ENCODE data around the gene RAB26.

- TF ChIP-seq CTCF (IDR thresholded peaks at IDR 0.05) (no peak), POLR2AphosphoS5 (IDR thresholded peaks at IDR 0.05) (peak; percentile 29 to 31), POLR2A (IDR thresholded peaks at IDR 0.05; ENCODE audit: low read depth) (no peak), EP300 (IDR thresholded peaks at IDR 0.05) (no peak)
These were observed 12.6 kb downstream of the RAB26 start for GRCh38 chr16:2160915-2161551.
